Measurements from ENCODE around the gene ABCA2.

DNA sequence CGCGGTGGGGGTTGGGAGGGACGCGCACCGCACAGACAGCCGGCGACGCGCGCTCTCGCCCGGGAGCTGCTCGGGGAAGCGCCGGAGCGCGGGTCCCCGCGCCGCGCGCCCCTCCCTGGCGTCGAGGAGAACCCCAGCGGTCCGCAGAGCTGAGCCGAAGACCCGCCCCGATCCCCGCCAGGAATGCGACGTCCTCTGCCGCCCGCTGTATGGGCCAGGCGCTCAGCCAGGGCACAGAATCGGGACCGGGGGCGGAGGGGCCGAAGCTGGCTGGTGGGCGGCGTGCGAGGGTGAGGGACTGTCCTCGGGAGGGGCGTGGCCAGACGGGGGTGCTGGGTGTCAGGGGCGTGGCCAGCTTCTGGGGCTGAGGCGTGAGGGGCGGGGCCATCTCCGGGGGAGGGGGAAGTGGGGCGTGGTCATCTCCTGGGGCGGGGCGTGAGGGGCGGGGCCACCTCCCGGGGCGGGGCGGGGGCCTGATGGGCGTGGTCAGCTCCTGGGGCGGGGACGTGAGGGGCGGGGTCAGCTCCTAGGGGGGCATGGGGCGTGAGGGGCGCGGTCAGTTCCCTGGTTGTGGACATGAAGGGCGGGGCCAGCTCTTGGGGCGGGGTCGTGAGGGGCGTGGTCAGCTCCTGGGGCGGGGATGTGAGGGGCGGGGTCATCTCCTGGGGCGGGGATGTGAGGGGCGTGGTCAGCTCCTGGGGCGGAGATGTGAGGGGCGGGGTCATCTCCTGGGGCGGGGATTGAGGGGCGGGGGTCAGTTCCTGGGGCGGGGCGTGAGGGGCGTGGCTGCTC lies 49.8 kb downstream of the ABCA2 start:
- TF ChIP-seq CTCF (IDR thresholded peaks at IDR 0.05) (no peak), POLR2AphosphoS5 (IDR thresholded peaks at IDR 0.05; ENCODE audit: low read depth, low read length) (no peak), REST (IDR thresholded peaks at IDR 0.05; ENCODE audit: insufficient read depth in 1 of 2, low read depth in 2 of 2, low read length in 1 of 2) (no peak), TCF7L2 (IDR thresholded peaks at IDR 0.05; ENCODE audit: low read depth, low read length) (no peak)
